ENCODE results near the gene DENND1A. TPM values are rescaled to one million over a fixed set of nuclear protein-coding genes. Genes with fewer than 3 reads are reported as not detected.

DENND1A gene
- total RNA-seq, 1 donor from 2014 or later: 15.4 TPM

- intact Hi-C loops (cut with DNase I): no loop called here
- no peak for TF ChIP-seq CTCF (IDR thresholded peaks at IDR 0.05)
- Histone ChIP-seq H3K4me3 (no peak overlapping the region), H3K9me3 (no peaks in the 10 kb centered on the region), H3K4me1 (no peaks in the 10 kb centered on the region), H3K36me3 (no peaks in the 10 kb centered on the region), H3K27me3 (no peaks in the 10 kb centered on the region), H3K27ac (no peak overlapping the region)
- DNase-seq (no peak), ATAC-seq (no peak)
These were observed 517.6 kb downstream of the DENND1A start for GRCh38 chr9:123412171-123412820.

GRCh38 chr9:123411636-123412035, 518.3 kb downstream of the DENND1A start:
- Histone ChIP-seq H3K4me1 (no peaks in the 10 kb centered on the region), H3K27ac (no peak overlapping the region), H3K27me3 (no peaks in the 10 kb centered on the region), H3K4me3 (no peak overlapping the region), H3K9me3 (no peaks in the 10 kb centered on the region), H3K36me3 (no peaks in the 10 kb centered on the region)
- DNase-seq (no peak), ATAC-seq (no peak)
- intact Hi-C loops (cut with DNase I): no loop called here
- no peak for TF ChIP-seq CTCF (IDR thresholded peaks at IDR 0.05)

- Histone ChIP-seq H3K4me1 (no peaks in the 10 kb centered on the region), H3K27me3 (no peaks in the 10 kb centered on the region), H3K36me3 (no peaks in the 10 kb centered on the region), H3K4me3 (no peak overlapping the region), H3K27ac (no peak overlapping the region), H3K9me3 (no peaks in the 10 kb centered on the region)
- intact Hi-C loops (cut with DNase I): no loop called here
- TF ChIP-seq CTCF (IDR thresholded peaks at IDR 0.05): no peak
- ATAC-seq: no peak
- no peak for DNase-seq
These were observed 518.7 kb downstream of the DENND1A start for GRCh38 chr9:123411191-123411590.

- H3K36me3 ChIP-seq: no peaks in the 10 kb centered on the region
- no peaks in the 10 kb centered on the region for H3K9me3 ChIP-seq
- H3K4me3 ChIP-seq: no peak overlapping the region
- intact Hi-C loops (cut with DNase I): no loop called here
- ATAC-seq: no peak
- DNase-seq: no peak
- no peak overlapping the region for H3K27ac ChIP-seq
- no peaks in the 10 kb centered on the region for H3K27me3 ChIP-seq
- no peaks in the 10 kb centered on the region for H3K4me1 ChIP-seq
- no peak for TF ChIP-seq CTCF (IDR thresholded peaks at IDR 0.05)
These were observed 519.5 kb downstream of the DENND1A start for GRCh38 chr9:123410281-123410910.

- no peak for TF ChIP-seq CTCF (IDR thresholded peaks at IDR 0.05)
- Histone ChIP-seq H3K27me3 (no peaks in the 10 kb centered on the region), H3K36me3 (no peaks in the 10 kb centered on the region), H3K4me3 (no peak overlapping the region), H3K27ac (no peak overlapping the region), H3K4me1 (no peaks in the 10 kb centered on the region), H3K9me3 (no peaks in the 10 kb centered on the region)
- no peak for DNase-seq
- intact Hi-C loops (cut with DNase I): no loop called here
- no peak for ATAC-seq
These were observed 521.3 kb downstream of the DENND1A start for GRCh38 chr9:123408313-123409262.

Measured in upper lobe of right lung (tissue), 1 donor.